Measurements from ENCODE around the gene DNASE2B.

DNA sequence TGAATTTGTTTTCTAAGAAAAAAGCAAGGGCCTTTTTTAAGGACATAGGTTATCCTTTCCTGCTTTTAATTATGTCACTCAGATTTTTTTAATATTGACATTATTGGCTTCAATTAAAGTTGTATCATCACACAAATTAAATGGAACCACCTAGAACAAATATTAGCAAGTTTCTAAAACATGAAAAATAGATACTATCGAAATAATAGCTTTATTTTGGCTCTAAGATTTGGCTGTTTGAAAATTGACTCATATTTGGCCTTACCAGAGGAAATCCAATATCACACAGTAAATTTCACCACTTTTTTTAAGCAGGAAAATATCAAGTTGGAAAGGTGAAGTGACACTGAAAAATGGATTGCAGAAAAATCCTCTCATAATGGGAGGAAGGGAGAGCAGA lies 9.2 kb downstream of the DNASE2B start:
- TF ChIP-seq, protein P1, sequence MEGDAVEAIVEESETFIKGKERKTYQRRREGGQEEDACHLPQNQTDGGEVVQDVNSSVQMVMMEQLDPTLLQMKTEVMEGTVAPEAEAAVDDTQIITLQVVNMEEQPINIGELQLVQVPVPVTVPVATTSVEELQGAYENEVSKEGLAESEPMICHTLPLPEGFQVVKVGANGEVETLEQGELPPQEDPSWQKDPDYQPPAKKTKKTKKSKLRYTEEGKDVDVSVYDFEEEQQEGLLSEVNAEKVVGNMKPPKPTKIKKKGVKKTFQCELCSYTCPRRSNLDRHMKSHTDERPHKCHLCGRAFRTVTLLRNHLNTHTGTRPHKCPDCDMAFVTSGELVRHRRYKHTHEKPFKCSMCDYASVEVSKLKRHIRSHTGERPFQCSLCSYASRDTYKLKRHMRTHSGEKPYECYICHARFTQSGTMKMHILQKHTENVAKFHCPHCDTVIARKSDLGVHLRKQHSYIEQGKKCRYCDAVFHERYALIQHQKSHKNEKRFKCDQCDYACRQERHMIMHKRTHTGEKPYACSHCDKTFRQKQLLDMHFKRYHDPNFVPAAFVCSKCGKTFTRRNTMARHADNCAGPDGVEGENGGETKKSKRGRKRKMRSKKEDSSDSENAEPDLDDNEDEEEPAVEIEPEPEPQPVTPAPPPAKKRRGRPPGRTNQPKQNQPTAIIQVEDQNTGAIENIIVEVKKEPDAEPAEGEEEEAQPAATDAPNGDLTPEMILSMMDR (IDR thresholded peaks at IDR 0.05; ENCODE audit: poor library complexity): no peak
- TF ChIP-seq EZH2 (IDR thresholded peaks at IDR 0.05; ENCODE audit: borderline replicate concordance) (no peak), EZH2phosphoT487 (IDR thresholded peaks at IDR 0.05; ENCODE audit: low read depth, severe bottlenecking, unreplicated experiment) (no peak)
